Activated CD8-positive, alpha-beta T cell treated with anti-CD3 and anti-CD28 coated beads for 36 hours (primary cell): Measurements from ENCODE around the gene PEPD. TPM values are rescaled to one million over a fixed set of nuclear protein-coding genes. Genes with fewer than 3 reads are reported as not detected.

Source experiments
- ATAC-seq: fragments of 200-7000 bp; cut with Tn5 transposase; one replicate; pipeline ENCODE4 v1.10.0; 2021; ENCODE audit warnings: mild to moderate bottlenecking, moderate library complexity
- CTCF ChIA-PET: fragments of 350-600 bp; sonication (Branson Sonifier 250); formaldehyde crosslinking; loops from one replicate; lab custom pipeline; 2021; ENCODE audit warnings: antibody characterized with exemption; lab: Charles Lee
- POLR2A ChIA-PET: fragments of 350-600 bp; sonication (Branson Sonifier 250); formaldehyde crosslinking; loops from one replicate; lab custom pipeline; 2021; ENCODE audit warnings: antibody characterized with exemption; lab: Charles Lee
- DNase-seq: peaks from one replicate; pipeline ENCODE4 v3.0.0-alpha.2; 2020
- H3K27ac Mint-ChIP-seq: one replicate; pipeline ENCODE4 v1.8.0; 2021; ENCODE audit warnings: mild to moderate bottlenecking, mixed read lengths
- H3K27me3 Mint-ChIP-seq: one replicate; pipeline ENCODE4 v1.8.0; 2021; ENCODE audit warnings: mixed read lengths
- H3K36me3 Mint-ChIP-seq: one replicate; pipeline ENCODE4 v1.8.0; 2021; ENCODE audit warnings: low read depth, mixed read lengths
- H3K4me1 Mint-ChIP-seq: one replicate; pipeline ENCODE4 v1.8.0; 2021; ENCODE audit warnings: low read depth, mixed read lengths
- H3K4me3 Mint-ChIP-seq: one replicate; pipeline ENCODE4 v1.8.0; 2021; ENCODE audit warnings: mild to moderate bottlenecking, moderate library complexity, mixed read lengths
- H3K9me3 Mint-ChIP-seq: one replicate; pipeline ENCODE4 v1.8.0; 2021; ENCODE audit warnings: mixed read lengths
- CTCF ChIP-seq: fragments of 200-600 bp; IDR thresholded peaks from one replicate; pipeline ENCODE4 v1.8.0; 2022; ENCODE audit warnings: antibody characterized with exemption, mild to moderate bottlenecking
- intact Hi-C: fragments of 100-400 bp; cut with micrococcal nuclease; formaldehyde crosslinking; loops from one replicate; pipeline ENCODE4 v1.10.0; 2022
- total RNA-seq, 2 experiments: library from RNA; stranded (reverse); gene quantifications; one replicate each; pipeline ENCODE4 v1.2.3, GENCODE V29; 2021

PEPD gene
- total RNA-seq, 2 experiments from 2014 or later, result 32.6 to 34.6 TPM

GRCh38 chr19:33550768-33551167 lies 29.2 kb upstream of the PEPD start:
- Mint-ChIP-seq H3K4me3 (no peak overlapping the region), H3K36me3 (no peaks in the 10 kb centered on the region), H3K27ac (no peak overlapping the region), H3K9me3 (no peaks in the 10 kb centered on the region), H3K27me3 (no peaks in the 10 kb centered on the region), H3K4me1 (no peaks in the 10 kb centered on the region)
- no peak for ATAC-seq
- ChIA-PET CTCF (no interaction called here), POLR2A (no interaction called here)
- intact Hi-C loops, result no loop called here
- no peak for DNase-seq
- TF ChIP-seq CTCF, result no peak

DNA sequence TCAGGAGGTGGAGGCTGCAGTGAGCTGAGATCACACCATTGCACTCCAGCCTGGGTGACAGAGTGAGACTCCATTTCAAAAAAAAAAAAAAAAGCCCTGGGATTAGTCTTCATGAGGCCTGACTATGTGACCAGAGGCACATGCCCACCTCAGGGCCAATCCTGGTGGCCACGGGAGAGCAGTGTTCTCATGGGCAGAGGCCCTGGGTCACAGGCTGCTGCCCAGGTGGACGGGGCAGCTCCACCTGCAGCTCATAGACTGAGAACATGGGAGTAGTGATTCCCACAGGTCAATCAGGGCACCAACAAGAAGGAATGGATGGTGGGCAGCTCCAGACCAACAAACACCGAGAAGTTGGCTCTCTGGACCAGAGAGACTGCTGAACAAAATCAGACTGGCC lies 26.1 kb upstream of the PEPD start:
- no peak overlapping the region for H3K27ac Mint-ChIP-seq
- DNase-seq (no peak), ATAC-seq (no peak)
- H3K9me3 Mint-ChIP-seq, result no peaks in the 10 kb centered on the region
- no peaks in the 10 kb centered on the region for H3K36me3 Mint-ChIP-seq
- POLR2A ChIA-PET, result no interaction called here
- intact Hi-C loops, result no loop called here
- no peak for TF ChIP-seq CTCF
- peaks cover 1% of the 10 kb centered on the region for H3K27me3 Mint-ChIP-seq
- no peak overlapping the region for H3K4me3 Mint-ChIP-seq
- no peaks in the 10 kb centered on the region for H3K4me1 Mint-ChIP-seq
- CTCF ChIA-PET, result no interaction called here

DNA sequence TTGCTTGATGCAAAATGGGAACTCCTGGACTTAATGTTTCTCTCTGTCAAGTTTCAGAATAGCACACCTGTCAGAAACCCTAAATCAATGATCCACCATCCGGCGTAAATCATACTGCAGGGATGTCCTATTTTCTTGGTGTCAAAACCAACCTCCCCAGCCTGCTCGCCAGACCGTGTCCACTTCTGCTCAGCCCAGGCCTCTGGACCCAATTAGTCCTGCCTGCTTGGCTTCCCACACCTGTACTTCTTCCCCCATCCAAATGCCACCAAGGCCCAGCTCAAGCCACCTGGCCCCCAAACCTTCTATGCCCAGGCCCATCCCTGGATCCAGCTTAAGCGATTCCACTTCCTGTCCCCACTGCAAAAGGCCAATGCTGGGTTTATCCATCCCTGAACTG lies 25.1 kb upstream of the PEPD start:
- CTCF ChIA-PET, result no interaction called here
- DNase-seq (no peak), ATAC-seq (no peak)
- Mint-ChIP-seq H3K4me1 (no peaks in the 10 kb centered on the region), H3K9me3 (no peaks in the 10 kb centered on the region), H3K27ac (no peak overlapping the region), H3K36me3 (no peaks in the 10 kb centered on the region), H3K4me3 (no peak overlapping the region), H3K27me3 (peaks cover 1% of the 10 kb centered on the region)
- POLR2A ChIA-PET, result no interaction called here
- intact Hi-C loops, result no loop called here
- no peak for TF ChIP-seq CTCF

- DNase-seq (no peak), ATAC-seq (no peak)
- no peak for TF ChIP-seq CTCF
- intact Hi-C loops, result no loop called here
- H3K4me3 Mint-ChIP-seq, result no peak overlapping the region
- CTCF ChIA-PET, result interaction anchor here (0.7 kb wide), 1 partner anchor 226 kb away, joined by 3 read pairs; no protein-coding TSS in a partner anchor
- peaks cover 1% of the 10 kb centered on the region for H3K27me3 Mint-ChIP-seq
- no peaks in the 10 kb centered on the region for H3K36me3 Mint-ChIP-seq
- POLR2A ChIA-PET, result no interaction called here
- no peaks in the 10 kb centered on the region for H3K4me1 Mint-ChIP-seq
- H3K9me3 Mint-ChIP-seq, result no peaks in the 10 kb centered on the region
- no peak overlapping the region for H3K27ac Mint-ChIP-seq
Measured at GRCh38 chr19:33545217-33545981, 23.8 kb upstream of the PEPD start.

DNA sequence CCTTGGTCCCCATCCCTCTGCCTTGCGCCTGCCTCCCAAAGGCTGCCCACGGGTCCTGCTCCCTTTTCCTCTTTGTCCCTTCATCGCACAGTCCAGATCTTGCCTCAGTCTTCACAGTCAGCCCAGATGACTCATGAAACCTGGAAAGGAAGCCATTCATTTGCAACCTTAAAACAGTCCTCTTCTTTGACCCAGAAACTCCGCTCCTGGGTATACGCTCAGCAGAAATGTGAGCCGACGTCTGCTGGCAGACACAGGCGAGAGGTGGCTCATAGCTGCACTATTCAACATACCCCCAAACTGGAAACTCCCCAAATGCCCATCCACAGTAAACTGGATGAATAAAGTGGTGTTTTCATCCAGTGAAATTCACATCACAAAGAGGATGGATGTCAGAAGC lies 13.6 kb upstream of the PEPD start:
- Mint-ChIP-seq H3K36me3 (no peaks in the 10 kb centered on the region), H3K9me3 (no peaks in the 10 kb centered on the region), H3K4me1 (no peaks in the 10 kb centered on the region), H3K4me3 (no peak overlapping the region), H3K27me3 (peaks cover 14% of the 10 kb centered on the region), H3K27ac (no peak overlapping the region)
- TF ChIP-seq CTCF, result no peak
- ChIA-PET CTCF (no interaction called here), POLR2A (interaction anchor here (0.7 kb wide), 1 partner anchor 592 kb away, joined by 3 read pairs; no protein-coding TSS in a partner anchor)
- DNase-seq, result no peak
- ATAC-seq, result no peak
- intact Hi-C loops, result no loop called here
